ENCODE measurements around the gene WDR33. TPM values are rescaled to one million over a fixed set of nuclear protein-coding genes. Genes with fewer than 3 reads are reported as not detected.
A peak's percentile ranks its signal among the peaks of the same experiment; 100 is the strongest.

WDR33 gene
- total and polyA plus RNA-seq, 2 of the 13 experiments (the other 11 are each of a cell fraction or from before 2014, with no cell fraction given): 54.9 to 78.2 TPM

GRCh38 chr2:127811397-127812321 is 688 bp upstream of the WDR33 start (continued):
- no peak for TF ChIP-seq ZFP90 (CRISPR knock-in tag; IDR thresholded peaks at IDR 0.05; ENCODE audit: borderline replicate concordance)
- TF ChIP-seq NCOA2 (CRISPR knock-in tag; IDR thresholded peaks at IDR 0.05): no peak; the same call in 1 of the 2 replicates
- TF ChIP-seq ZNF552 (CRISPR knock-in tag; IDR thresholded peaks at IDR 0.05; ENCODE audit: borderline replicate concordance): no peak; the same call in 1 of the 2 replicates
- TF ChIP-seq NFIC (IDR thresholded peaks at IDR 0.05; ENCODE audit: low read length): no peak

- H3K36me3 ChIP-seq (replicated peaks in 1 of 2; ENCODE audit: control insufficient read depth in 1 of 2, insufficient read depth in 2 of 2, low read length in 2 of 2): peaks cover 0 to 4% of the 10 kb centered on the region in 2 experiments; a peak in 1 of 5 replicates
- under 1% methylated on average over 10 of the region's 10 CpGs for WGBS (ENCODE audit: low lambda C conversion rate)
- H3K27ac ChIP-seq (ENCODE audit: extremely low read length, insufficient read depth, low read length): peak overlapping the region; percentile 93
- peaks cover 41% of the 10 kb centered on the region for H4K20me1 ChIP-seq (ENCODE audit: insufficient read depth, low read length)
- peak overlapping the region; percentile 98 for H3K4me2 ChIP-seq (ENCODE audit: low read depth, low read length)
- TF ChIP-seq ETV5 (CRISPR knock-in tag; IDR thresholded peaks at IDR 0.05; ENCODE audit: borderline replicate concordance) (peak; percentile 35; the same call in 1 of the 2 replicates), POLR2AphosphoS2 (IDR thresholded peaks at IDR 0.05; ENCODE audit: low read depth, low read length) (no peak), EZH2 (conservative IDR thresholded peaks at IDR 0.05; ENCODE audit: low read depth, low read length) (no peak), PLSCR1 (CRISPR knock-in tag; IDR thresholded peaks at IDR 0.05; ENCODE audit: borderline replicate concordance) (no peak), ZNF253 (CRISPR knock-in tag; IDR thresholded peaks at IDR 0.05; ENCODE audit: borderline replicate concordance) (no peak), TFE3 (CRISPR knock-in tag; IDR thresholded peaks at IDR 0.05) (no peak), TCF7 (IDR thresholded peaks at IDR 0.05; ENCODE audit: low read depth) (0 out of 2 replicates have a peak, but pooled peaks have one; percentile 2), YEATS4 (CRISPR knock-in tag; IDR thresholded peaks at IDR 0.05; ENCODE audit: borderline replicate concordance) (no peak), ZNF207 (IDR thresholded peaks at IDR 0.05; ENCODE audit: borderline replicate concordance) (no peak), BHLHE40 (IDR thresholded peaks at IDR 0.05; ENCODE audit: low read length) (no peak), GATAD2A (CRISPR knock-in tag; IDR thresholded peaks at IDR 0.05) (peak; percentile 7; the same call in 1 of the 2 replicates)
- H3K27me3 ChIP-seq (ENCODE audit: control insufficient read depth in 1 of 2, insufficient read depth in 2 of 2, low read length in 2 of 2): no peaks in the 10 kb centered on the region; a peak in 1 of 5 replicates
- peaks cover 67% of the 10 kb centered on the region for H3K79me2 ChIP-seq (ENCODE audit: insufficient read depth, low read length)
- FAIRE-seq: no peak
- peaks cover 66% of the 10 kb centered on the region for H3K4me1 ChIP-seq (ENCODE audit: insufficient read depth, low read length)
- no peak overlapping the region for H2AFZ ChIP-seq (ENCODE audit: low read length)
- no peak for DNase-seq (ENCODE audit: low spot score)
- intact Hi-C loops (cut with micrococcal nuclease; ENCODE audit: unreplicated experiment): loop anchor here (2.0 kb wide), 2 partner anchors 25 to 107 kb away; no protein-coding TSS in a partner anchor
- ChIA-PET CTCF (ENCODE audit: low intra/inter-chr PET ratio, low total read pairs) (no interaction called here), POLR2A (interaction anchor here (1.5 to 2.3 kb wide), 3 partner anchors 19 to 108 kb away, joined by 4 to 15 read pairs (median 13); partner anchors contain the start of gene SFT2D3)
- H3K4me3 ChIP-seq (replicated peaks in 1 of 3; ENCODE audit: insufficient read depth in 1 of 3, low read depth in 2 of 3, low read length in 3 of 3): peak overlapping the region; percentile 83 to 96 (median 93)
- peak; percentile 1 for ATAC-seq
- H3K9ac ChIP-seq (ENCODE audit: insufficient read depth, low read depth, low read length): peak overlapping the region; percentile 98
- in situ Hi-C loops (cut with HindIII; ENCODE audit: extremely low pct_ligation_motif_present, low pct_unique_long_range_greater_than_20kb): no loop called here
- BruUV-seq (replicated peaks): TSS peak; percentile 69
- no peaks in the 10 kb centered on the region for H3K9me3 ChIP-seq (ENCODE audit: low read length)
These were observed 784 bp downstream of the WDR33 start for GRCh38 chr2:127810156-127810618.
